ENCODE data around the gene GSTP1. TPM values are rescaled to one million over a fixed set of nuclear protein-coding genes. Genes with fewer than 3 reads are reported as not detected.

The GSTP1 gene
- total RNA-seq, 1 experiment from 2014 or later: 570 TPM

- in situ Hi-C loops (cut with HindIII; ENCODE audit: low pct_unique_long_range_greater_than_20kb, low sequenced_read_pairs): no loop called here
- H3K27ac ChIP-seq (ENCODE audit: low read length): peak overlapping the region; percentile 88
- DNase-seq (ENCODE audit: low read depth, low spot score) (no peak), ATAC-seq (no peak)
- intact Hi-C loops (cut with micrococcal nuclease; ENCODE audit: unreplicated experiment): no loop called here
- no peaks in the 10 kb centered on the region for H3K27me3 ChIP-seq (ENCODE audit: control insufficient read depth, insufficient read depth, low read length)
- ChIA-PET CTCF (no interaction called here), POLR2A (interaction anchor here (0.5 kb wide), 1 partner anchor 45 kb away, joined by 3 read pairs; no protein-coding TSS in a partner anchor)
- no peak for TF ChIP-seq TCF7L2 (IDR thresholded peaks at IDR 0.05; ENCODE audit: low read depth, low read length)
- no peak for TF ChIP-seq REST (IDR thresholded peaks at IDR 0.05; ENCODE audit: insufficient read depth in 1 of 2, low read depth in 2 of 2, low read length in 1 of 2)
- TF ChIP-seq CTCF (IDR thresholded peaks at IDR 0.05): no peak
- no peak for TF ChIP-seq POLR2AphosphoS5 (IDR thresholded peaks at IDR 0.05; ENCODE audit: low read depth, low read length)
- no peak for TF ChIP-seq SIN3A (IDR thresholded peaks at IDR 0.05; ENCODE audit: borderline replicate concordance, insufficient read depth, low read depth, low read length)
- H3K4me3 ChIP-seq (ENCODE audit: low read depth in 2 of 2, low read length in 2 of 2): peak overlapping the region; percentile 57 to 72
- no peaks in the 10 kb centered on the region for H3K36me3 ChIP-seq (ENCODE audit: control insufficient read depth, insufficient read depth, low read length)
- no TSS peak for BruUV-seq (replicated peaks)
- H3K4me1 ChIP-seq (ENCODE audit: control insufficient read depth, insufficient read depth, low read length): peaks cover 23% of the 10 kb centered on the region
- H3K9me3 ChIP-seq (ENCODE audit: control insufficient read depth, insufficient read depth, low read depth, low read length): no peaks in the 10 kb centered on the region
These were observed 1.6 kb downstream of the GSTP1 start for GRCh38 chr11:67584881-67585873.

- ChIA-PET CTCF (no interaction called here), POLR2A (no interaction called here)
- TSS peak; percentile 92 for BruUV-seq (replicated peaks)
- ATAC-seq (no peak), DNase-seq (ENCODE audit: low read depth, low spot score) (no peak)
- H3K4me1 ChIP-seq (ENCODE audit: control insufficient read depth, insufficient read depth, low read length): peaks cover 23% of the 10 kb centered on the region
- H3K27me3 ChIP-seq (ENCODE audit: control insufficient read depth, insufficient read depth, low read length): no peaks in the 10 kb centered on the region
- in situ Hi-C loops (cut with HindIII; ENCODE audit: low pct_unique_long_range_greater_than_20kb, low sequenced_read_pairs) (no loop called here), intact Hi-C loops (cut with micrococcal nuclease; ENCODE audit: unreplicated experiment) (no loop called here)
- H3K27ac ChIP-seq (ENCODE audit: low read length): no peak overlapping the region
- no peaks in the 10 kb centered on the region for H3K9me3 ChIP-seq (ENCODE audit: control insufficient read depth, insufficient read depth, low read depth, low read length)
- H3K4me3 ChIP-seq (ENCODE audit: low read depth in 2 of 2, low read length in 2 of 2): no peak overlapping the region
- TF ChIP-seq SIN3A (IDR thresholded peaks at IDR 0.05; ENCODE audit: borderline replicate concordance, insufficient read depth, low read depth, low read length): no peak
- TF ChIP-seq REST (IDR thresholded peaks at IDR 0.05; ENCODE audit: insufficient read depth in 1 of 2, low read depth in 2 of 2, low read length in 1 of 2): no peak
- TF ChIP-seq TCF7L2 (IDR thresholded peaks at IDR 0.05; ENCODE audit: low read depth, low read length): no peak
- TF ChIP-seq POLR2AphosphoS5 (IDR thresholded peaks at IDR 0.05; ENCODE audit: low read depth, low read length): no peak
- TF ChIP-seq CTCF (IDR thresholded peaks at IDR 0.05): no peak
- H3K36me3 ChIP-seq (ENCODE audit: control insufficient read depth, insufficient read depth, low read length): no peaks in the 10 kb centered on the region
These were observed 2.3 kb downstream of the GSTP1 start for GRCh38 chr11:67585911-67586310.
